Right cardiac atrium (tissue), 5 donors: Measurements from ENCODE around the gene IGFBP2. TPM values are rescaled to one million over a fixed set of nuclear protein-coding genes. Genes with fewer than 3 reads are reported as not detected.

Experiments
- ATAC-seq, 2 donors: fragments of 200-7000 bp; cut with Tn5 transposase; one replicate each; pipeline versions ENCODE4 v1.8.0 to v1.9.1; 2020; ENCODE audit warnings: moderate library complexity in 2 of 2, mild to moderate bottlenecking in 1 of 2
- DNase-seq, 3 donors: peaks; one replicate each; pipeline ENCODE4 v3.0.0-alpha.2; 2020
- H3K27ac ChIP-seq: one replicate; pipeline ENCODE4 v1.5.1; 2013; ENCODE audit warnings: mild to moderate bottlenecking, low read length, control low read depth, moderate library complexity
- H3K27me3 ChIP-seq: one replicate; pipeline ENCODE4 v1.6.1; 2013; ENCODE audit not compliant: control insufficient read depth, insufficient read depth
- H3K4me1 ChIP-seq: one replicate; pipeline ENCODE4 v1.6.1; 2013; ENCODE audit warnings: low read length; ENCODE audit not compliant: control insufficient read depth, insufficient read depth
- H3K4me3 ChIP-seq: one replicate; pipeline ENCODE4 v1.5.1; 2013; ENCODE audit warnings: low read length, control low read depth
- H3K9me3 ChIP-seq: one replicate; pipeline ENCODE4 v1.6.1; 2013; ENCODE audit warnings: low read length; ENCODE audit not compliant: control insufficient read depth
- WGBS: extraction: QIAGEN DNeasy Blood & Tissue Kit; methylation state at CpG from one replicate; pipeline ENCODE4 v1.1.7; 2013; 5-methylcytosine and 5-hydroxymethylcytosine counted together
- intact Hi-C, 4 donors: fragments of 100-400 bp; cut with DNase I; formaldehyde crosslinking; loops; one replicate each; pipeline versions ENCODE4 v1.11.0 to v1.14.0; 2022 to 2023
- polyA plus RNA-seq: library from polyadenylated mRNA; stranded (reverse); fragments of 200-250 nt; gene quantifications from one replicate; pipeline ENCODE4 v1.2.3, GENCODE V29; 2013
- total RNA-seq, 4 donors: library from RNA; stranded (reverse); fragmentation: NEBNext Ultra II Directional; extraction: Animal tissue kit (Norgen Biotek cat#: 25700); gene quantifications; one replicate each; pipeline ENCODE4 v1.2.1, GENCODE V29; 2021
- donor health status: healthy with polysubstance abuse.
- donor health status: DM: no; HTN: yes; CAD: no.
- donor health status: DM: no; HTN: no; CAD: no.
- donor health status: DM: no; HTN: yes; CAD: no; lungs with severe emphysema.
- donor health status: DM: yes; HTN: yes; CAD: no.

IGFBP2 gene
- total and polyA plus RNA-seq, 5 donors: 62.6 to 168 (median 105) TPM

- Histone ChIP-seq H3K27ac (peak overlapping the region; percentile 40), H3K9me3 (no peaks in the 10 kb centered on the region), H3K27me3 (no peaks in the 10 kb centered on the region), H3K4me1 (peaks cover 9% of the 10 kb centered on the region), H3K4me3 (no peak overlapping the region)
- ATAC-seq (no peak), DNase-seq (peak in 2 of 3 donors; percentile 34 to 41)
- intact Hi-C loops: no loop called here
- 83% methylated on average over 21 of the region's 21 CpGs for WGBS
Measured at GRCh38 chr2:216678813-216679657, 45.8 kb downstream of the IGFBP2 start.

- H3K4me3 ChIP-seq: no peak overlapping the region
- no peaks in the 10 kb centered on the region for H3K27me3 ChIP-seq
- peaks cover 10% of the 10 kb centered on the region for H3K4me1 ChIP-seq
- H3K9me3 ChIP-seq: no peaks in the 10 kb centered on the region
- intact Hi-C loops: loop anchor here in 3 of 4 donors (5.0 to 10.0 kb wide), 4 partner anchors 488 to 1035 kb away; no protein-coding TSS in a partner anchor
- ATAC-seq: peak; percentile 72 to 76
- H3K27ac ChIP-seq: peak overlapping the region; percentile 92
- DNase-seq: peak; percentile 79 to 91 (median 87)
- whole genome bisulfite sequencing: 35% methylated on average over 14 of the region's 14 CpGs
Measured at GRCh38 chr2:216679658-216680024, 46.4 kb downstream of the IGFBP2 start.

GRCh38 chr2:216680951-216681629, 47.9 kb downstream of the IGFBP2 start:
- H3K27ac ChIP-seq: peak overlapping the region; percentile 84
- no peaks in the 10 kb centered on the region for H3K9me3 ChIP-seq
- H3K4me3 ChIP-seq: no peak overlapping the region
- 64% methylated on average over 10 of the region's 10 CpGs for WGBS
- DNase-seq: peak in 1 of 3 donors; percentile 59
- intact Hi-C loops: loop anchor here in 3 of 4 donors (5.0 to 10.0 kb wide), 4 partner anchors 486 to 1034 kb away; no protein-coding TSS in a partner anchor
- peaks cover 12% of the 10 kb centered on the region for H3K4me1 ChIP-seq
- no peak for ATAC-seq
- no peaks in the 10 kb centered on the region for H3K27me3 ChIP-seq

GRCh38 chr2:216681683-216682082, 48.5 kb downstream of the IGFBP2 start:
- WGBS: 44% methylated on average over 2 of the region's 2 CpGs
- intact Hi-C loops: loop anchor here in 3 of 4 donors (5.0 to 10.0 kb wide), 4 partner anchors 486 to 1033 kb away; no protein-coding TSS in a partner anchor
- peaks cover 12% of the 10 kb centered on the region for H3K4me1 ChIP-seq

GRCh38 chr2:216683846-216684245, 50.6 kb downstream of the IGFBP2 start:
- ATAC-seq (peak; percentile 85 to 88), DNase-seq (peak in 2 of 3 donors; percentile 78 to 80)
- H3K4me1 ChIP-seq: peaks cover 15% of the 10 kb centered on the region
- intact Hi-C loops: loop anchor here in 3 of 4 donors (5.0 to 10.0 kb wide), 4 partner anchors 483 to 1031 kb away; no protein-coding TSS in a partner anchor
- H3K9me3 ChIP-seq: no peaks in the 10 kb centered on the region
- no peaks in the 10 kb centered on the region for H3K27me3 ChIP-seq
- WGBS: 42% methylated on average over 3 of the region's 3 CpGs
- H3K27ac ChIP-seq: peak overlapping the region; percentile 57
- H3K4me3 ChIP-seq: no peak overlapping the region

More at GRCh38 chr2:216681683-216682082, 48.5 kb downstream of the IGFBP2 start:
- peak overlapping the region; percentile 84 for H3K27ac ChIP-seq
- no peak overlapping the region for H3K4me3 ChIP-seq
- ATAC-seq (no peak), DNase-seq (no peak)
- no peaks in the 10 kb centered on the region for H3K27me3 ChIP-seq
- H3K9me3 ChIP-seq: no peaks in the 10 kb centered on the region

- intact Hi-C loops: loop anchor here in 2 of 4 donors (5.0 to 10.0 kb wide), 2 partner anchors 827 to 1029 kb away; no protein-coding TSS in a partner anchor
- Histone ChIP-seq H3K4me3 (no peak overlapping the region), H3K4me1 (peaks cover 20% of the 10 kb centered on the region), H3K9me3 (no peaks in the 10 kb centered on the region), H3K27me3 (no peaks in the 10 kb centered on the region), H3K27ac (no peak overlapping the region)
- ATAC-seq (no peak), DNase-seq (no peak)
- 84% methylated on average over 5 of the region's 5 CpGs for WGBS
Measured at GRCh38 chr2:216685327-216685875, 52.2 kb downstream of the IGFBP2 start.

- WGBS: 86% methylated on average over 5 of the region's 5 CpGs
- no peak overlapping the region for H3K4me3 ChIP-seq
- intact Hi-C loops: loop anchor here in 2 of 4 donors (5.0 to 10.0 kb wide), 2 partner anchors 825 to 1028 kb away; no protein-coding TSS in a partner anchor
- H3K9me3 ChIP-seq: no peaks in the 10 kb centered on the region
- no peak overlapping the region for H3K27ac ChIP-seq
- no peak for DNase-seq
- H3K27me3 ChIP-seq: no peaks in the 10 kb centered on the region
- H3K4me1 ChIP-seq: peaks cover 14% of the 10 kb centered on the region
- ATAC-seq: no peak
Measured at GRCh38 chr2:216687111-216687510, 53.9 kb downstream of the IGFBP2 start.

GRCh38 chr2:216687646-216688045, 54.4 kb downstream of the IGFBP2 start:
- 71% methylated on average over 4 of the region's 4 CpGs for WGBS
- H3K27ac ChIP-seq: no peak overlapping the region
- no peak for ATAC-seq
- no peak overlapping the region for H3K4me3 ChIP-seq
- DNase-seq: no peak
- intact Hi-C loops: loop anchor here in 2 of 4 donors (5.0 to 10.0 kb wide), 2 partner anchors 825 to 1027 kb away; no protein-coding TSS in a partner anchor
- no peaks in the 10 kb centered on the region for H3K9me3 ChIP-seq
- H3K27me3 ChIP-seq: no peaks in the 10 kb centered on the region
- peaks cover 14% of the 10 kb centered on the region for H3K4me1 ChIP-seq

GRCh38 chr2:216688731-216689340, 55.6 kb downstream of the IGFBP2 start:
- H3K27ac ChIP-seq: peak overlapping the region; percentile 65
- H3K4me3 ChIP-seq: no peak overlapping the region
- 45% methylated on average over 9 of the region's 9 CpGs for WGBS
- H3K4me1 ChIP-seq: peaks cover 14% of the 10 kb centered on the region
- no peak for ATAC-seq
- H3K27me3 ChIP-seq: no peaks in the 10 kb centered on the region
- H3K9me3 ChIP-seq: no peaks in the 10 kb centered on the region
- intact Hi-C loops: loop anchor here in 2 of 4 donors (5.0 to 10.0 kb wide), 2 partner anchors 823 to 1026 kb away; no protein-coding TSS in a partner anchor
- peak in 2 of 3 donors; percentile 77 to 78 for DNase-seq

GRCh38 chr2:216689397-216689796, 56.2 kb downstream of the IGFBP2 start:
- Histone ChIP-seq H3K9me3 (no peaks in the 10 kb centered on the region), H3K4me1 (peaks cover 14% of the 10 kb centered on the region), H3K4me3 (no peak overlapping the region), H3K27ac (peak overlapping the region; percentile 63), H3K27me3 (no peaks in the 10 kb centered on the region)
- intact Hi-C loops: loop anchor here in 2 of 4 donors (5.0 to 10.0 kb wide), 2 partner anchors 823 to 1025 kb away; no protein-coding TSS in a partner anchor
- DNase-seq (no peak), ATAC-seq (no peak)
- 82% methylated on average over 3 of the region's 3 CpGs for WGBS
